GM19099 (cell line): ENCODE results near the gene LRP5.

Experiments
- POLR2A ChIP-seq: IDR thresholded peaks from 3 replicates; pipeline ENCODE4 v1.6.1; 2011; ENCODE audit warnings: low read depth; ENCODE audit not compliant: insufficient read length; ENCODE audit errors: extremely low read depth

Gene LRP5

DNA sequence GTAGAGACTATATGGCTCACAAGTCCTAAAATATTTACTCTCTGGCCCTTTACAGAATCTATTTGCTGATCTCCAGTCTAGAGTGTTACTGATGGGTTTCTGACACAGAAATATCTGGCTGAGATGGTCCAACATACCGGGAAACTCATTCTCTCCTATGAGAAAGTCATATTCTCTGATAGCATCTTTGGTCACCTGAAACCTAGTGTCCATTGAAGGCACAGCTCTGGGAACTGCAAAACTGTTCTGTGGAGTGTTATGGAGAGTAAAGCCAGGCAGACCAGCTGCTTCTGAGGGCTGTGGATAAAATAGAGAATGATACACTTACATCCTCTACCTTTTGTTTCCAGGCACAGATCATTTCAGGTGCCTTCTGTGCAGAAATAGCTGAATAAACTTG lies 38.1 kb upstream of the LRP5 start:
- TF ChIP-seq POLR2A, result no peak

DNA sequence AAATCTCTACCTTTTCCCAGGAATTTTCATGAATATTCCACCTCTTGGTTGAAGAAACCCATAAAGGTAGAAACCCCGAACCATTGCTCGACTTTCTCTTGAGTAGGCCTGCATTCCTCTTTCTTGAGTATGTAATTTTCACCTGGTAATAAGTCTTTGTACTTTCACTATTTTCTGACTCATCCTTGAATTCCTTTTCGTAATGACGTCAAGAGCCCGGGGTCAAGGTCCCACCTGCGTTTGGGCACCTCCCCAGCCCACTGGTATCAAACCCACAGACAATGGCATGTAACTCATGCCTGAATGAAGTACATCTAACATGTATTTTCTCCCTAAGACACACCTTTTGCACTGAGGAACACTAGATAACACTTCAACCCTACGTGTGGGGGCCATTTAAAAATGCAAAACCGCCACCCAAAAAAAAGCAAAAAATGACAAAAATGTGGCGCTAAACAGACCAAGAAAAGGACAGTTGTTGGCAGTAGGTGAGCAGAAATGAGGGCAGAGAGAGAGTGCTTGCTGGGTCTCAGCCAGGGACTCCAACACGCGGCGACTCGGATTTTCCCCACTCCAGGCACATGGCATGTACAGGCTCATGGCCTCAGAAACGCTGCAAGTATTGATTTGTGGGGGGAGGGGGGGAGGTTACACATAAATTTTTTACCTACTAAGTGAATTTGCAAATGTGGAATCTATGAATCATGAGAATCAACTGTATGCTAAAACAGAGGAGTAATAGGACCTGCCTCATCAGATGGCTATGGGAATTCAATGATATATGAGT lies 36.5 kb upstream of the LRP5 start:
- no peak for TF ChIP-seq POLR2A

DNA sequence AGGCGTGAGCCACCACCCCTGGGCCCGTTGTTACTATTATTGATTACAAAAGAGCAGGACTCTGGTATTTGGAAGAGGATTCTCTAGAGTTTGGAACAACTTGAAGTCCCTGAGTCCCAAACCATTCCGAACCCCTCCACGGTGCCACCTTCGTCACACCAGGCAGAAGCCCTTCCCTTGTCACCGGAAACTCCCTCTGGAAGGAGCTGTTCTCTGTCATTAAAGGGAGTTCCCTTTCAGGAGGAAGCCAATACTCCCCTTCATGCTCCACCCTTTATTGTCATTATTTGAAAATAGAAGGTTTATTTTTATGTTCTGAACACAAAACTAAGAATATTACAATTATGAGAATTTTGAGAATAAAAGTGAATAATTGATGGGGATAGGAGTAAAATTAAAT lies 35.5 kb upstream of the LRP5 start:
- TF ChIP-seq POLR2A, result no peak

DNA sequence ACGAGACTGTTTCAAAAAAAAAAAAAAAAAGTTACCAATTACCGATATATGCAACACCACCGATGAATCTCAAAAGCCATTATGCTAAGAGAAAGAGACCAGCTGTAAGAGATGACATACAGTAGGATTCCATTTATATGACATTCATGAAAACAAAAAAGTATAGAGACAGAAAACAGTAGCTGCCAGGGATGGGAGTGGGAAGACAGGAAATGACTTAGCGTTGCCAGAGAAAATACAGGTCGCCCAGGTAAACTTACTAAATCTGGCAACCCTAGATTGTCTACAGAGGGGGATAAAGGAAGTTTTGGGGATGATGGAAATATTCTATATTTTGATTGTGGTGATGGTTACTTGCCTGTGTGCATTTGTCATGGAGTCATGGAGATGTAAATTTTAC lies 32.7 kb upstream of the LRP5 start:
- TF ChIP-seq POLR2A, result no peak

DNA sequence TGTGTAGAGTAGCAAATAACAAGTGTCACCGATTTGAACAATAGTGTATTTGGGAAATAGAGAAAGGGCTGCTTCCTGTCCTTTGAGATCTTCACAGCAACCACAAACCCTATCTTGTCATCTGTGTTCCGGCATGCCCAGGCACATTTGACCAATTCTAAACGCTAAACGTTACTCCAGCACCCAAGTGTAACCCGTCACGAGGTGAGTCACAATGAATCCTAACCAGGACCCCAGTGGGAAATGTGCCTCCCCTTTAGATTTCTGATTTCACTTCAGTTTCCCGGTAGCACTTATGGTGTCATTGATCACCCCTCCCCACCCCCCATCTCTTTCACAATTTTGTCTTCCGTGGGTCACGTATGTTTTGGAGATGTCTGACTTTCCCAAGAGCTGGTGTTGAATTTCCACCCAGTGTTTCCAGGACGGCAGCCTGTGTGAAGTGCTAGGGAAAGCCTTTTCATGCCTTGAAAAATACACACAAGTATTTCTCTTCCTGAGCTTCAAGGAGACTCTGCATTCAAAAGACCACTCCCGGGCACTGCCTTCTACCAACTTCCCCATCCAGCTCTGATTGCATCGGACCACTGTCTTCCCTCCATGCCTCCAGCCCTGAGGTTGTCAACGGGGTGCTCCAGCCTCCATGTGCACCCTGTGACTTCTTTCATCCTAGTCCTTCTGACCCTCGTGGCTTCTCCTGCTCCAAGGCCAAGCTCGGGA lies 30.1 kb upstream of the LRP5 start:
- no peak for TF ChIP-seq POLR2A

DNA sequence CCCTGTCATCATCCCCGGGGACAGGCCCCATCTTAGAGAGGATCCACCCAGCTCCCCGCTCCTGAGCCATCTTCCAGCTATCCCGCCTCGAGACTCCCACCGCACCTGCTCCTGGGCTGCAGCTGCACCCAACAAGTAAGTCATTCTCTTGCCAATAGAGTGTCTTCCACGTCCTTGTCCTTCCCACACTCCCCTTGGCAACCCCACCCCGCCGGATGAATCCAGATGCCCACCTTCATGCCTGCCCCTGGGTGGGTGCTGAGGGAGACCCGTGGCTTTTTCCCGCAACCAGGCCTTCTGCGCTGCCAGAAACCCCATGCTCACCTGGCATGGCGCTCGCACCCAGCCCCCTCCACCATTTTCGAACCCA lies 29.5 kb upstream of the LRP5 start:
- no peak for TF ChIP-seq POLR2A

DNA sequence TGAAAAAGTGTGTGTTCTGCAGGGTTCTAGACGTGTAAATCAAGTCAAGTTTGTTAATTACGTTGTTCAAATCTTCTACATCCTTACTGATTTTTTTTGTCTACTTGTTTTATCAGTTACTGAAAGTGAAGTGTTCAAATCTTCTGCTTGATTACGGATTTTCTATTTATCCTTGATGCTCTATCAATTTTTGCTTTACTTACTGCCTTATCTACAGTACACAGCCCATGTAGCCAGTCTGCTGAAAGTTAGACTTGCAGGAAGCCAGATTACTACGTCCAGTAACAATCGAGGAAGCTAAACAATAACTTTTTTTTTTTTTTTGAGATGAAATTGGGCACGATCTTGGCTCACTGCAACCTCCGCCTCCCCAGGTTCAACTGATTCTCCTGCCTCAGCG lies 25.0 kb upstream of the LRP5 start:
- no peak for TF ChIP-seq POLR2A

DNA sequence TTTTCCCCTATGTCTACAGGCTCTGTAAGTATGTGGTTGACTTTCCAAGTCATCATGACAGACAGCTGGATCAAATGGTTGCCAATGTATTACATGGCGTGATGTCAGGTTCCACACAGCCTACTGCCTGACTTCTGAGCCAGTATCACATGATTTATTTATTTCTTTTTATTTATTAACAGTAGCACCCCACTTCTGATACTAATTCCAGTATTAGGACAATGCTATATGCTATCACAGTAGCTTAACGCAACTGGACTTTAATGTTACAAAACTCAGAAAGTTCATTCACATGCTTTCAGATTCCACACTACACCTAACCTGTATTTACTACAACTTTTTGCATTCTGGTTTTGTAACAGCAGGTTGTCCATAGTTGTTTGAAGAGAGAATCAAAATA lies 22.9 kb upstream of the LRP5 start:
- TF ChIP-seq POLR2A, result no peak

DNA sequence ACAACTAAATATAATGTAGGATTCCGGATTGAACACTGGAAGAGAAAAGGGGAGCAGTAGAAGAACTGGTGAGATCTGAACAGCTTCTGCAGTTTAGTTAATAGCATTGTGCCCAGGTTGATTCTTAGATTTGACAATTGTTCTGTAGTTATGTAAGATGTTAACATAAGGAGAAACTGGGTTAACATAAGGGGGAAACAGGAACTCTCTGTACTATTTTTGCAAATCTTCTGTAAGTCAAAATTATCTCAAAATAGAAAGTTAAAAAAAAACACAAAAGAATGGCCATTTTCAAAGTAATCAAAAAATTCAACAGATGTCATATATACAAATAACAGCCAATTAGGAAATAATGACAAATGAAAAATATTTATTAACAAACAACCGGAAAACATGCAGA lies 18.7 kb upstream of the LRP5 start:
- TF ChIP-seq POLR2A, result no peak

DNA sequence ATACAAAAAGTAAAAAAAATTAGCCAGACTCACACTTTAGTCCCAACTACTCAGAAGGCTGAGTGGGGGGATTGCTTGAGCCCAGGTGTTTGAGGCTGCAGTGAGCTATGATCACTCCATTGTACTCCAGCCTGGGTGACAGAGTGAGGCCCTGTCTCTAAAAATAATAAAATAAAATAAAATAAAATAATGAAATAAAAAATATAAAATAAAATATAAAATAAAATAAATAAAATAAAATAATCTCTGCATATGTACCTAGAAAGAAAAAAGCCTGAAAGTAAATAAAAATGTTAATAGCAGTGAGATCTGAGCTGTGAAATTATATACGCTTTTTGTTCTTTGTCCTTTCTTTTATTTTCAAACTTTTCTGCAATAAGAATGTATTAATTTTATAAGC lies 17.1 kb upstream of the LRP5 start:
- TF ChIP-seq POLR2A, result no peak

DNA sequence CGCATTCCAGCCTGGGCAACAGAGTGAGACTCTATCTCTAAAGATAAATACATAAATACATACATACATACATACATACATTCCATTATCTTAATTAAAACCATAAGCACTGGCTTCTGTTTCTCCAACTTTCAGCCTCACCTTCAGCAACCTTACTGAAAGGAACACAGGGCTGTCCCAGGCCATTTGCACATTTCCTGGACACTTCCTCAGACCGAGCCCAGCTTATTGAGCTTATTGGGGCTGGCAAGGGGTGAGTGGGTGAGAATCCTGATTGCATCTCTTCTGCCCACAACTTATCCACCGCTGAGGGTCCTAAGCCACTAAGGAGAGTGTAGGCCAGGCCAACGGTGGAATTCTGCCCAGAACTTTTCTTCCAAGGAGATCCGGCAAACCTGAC lies 16.5 kb upstream of the LRP5 start:
- TF ChIP-seq POLR2A, result no peak

DNA sequence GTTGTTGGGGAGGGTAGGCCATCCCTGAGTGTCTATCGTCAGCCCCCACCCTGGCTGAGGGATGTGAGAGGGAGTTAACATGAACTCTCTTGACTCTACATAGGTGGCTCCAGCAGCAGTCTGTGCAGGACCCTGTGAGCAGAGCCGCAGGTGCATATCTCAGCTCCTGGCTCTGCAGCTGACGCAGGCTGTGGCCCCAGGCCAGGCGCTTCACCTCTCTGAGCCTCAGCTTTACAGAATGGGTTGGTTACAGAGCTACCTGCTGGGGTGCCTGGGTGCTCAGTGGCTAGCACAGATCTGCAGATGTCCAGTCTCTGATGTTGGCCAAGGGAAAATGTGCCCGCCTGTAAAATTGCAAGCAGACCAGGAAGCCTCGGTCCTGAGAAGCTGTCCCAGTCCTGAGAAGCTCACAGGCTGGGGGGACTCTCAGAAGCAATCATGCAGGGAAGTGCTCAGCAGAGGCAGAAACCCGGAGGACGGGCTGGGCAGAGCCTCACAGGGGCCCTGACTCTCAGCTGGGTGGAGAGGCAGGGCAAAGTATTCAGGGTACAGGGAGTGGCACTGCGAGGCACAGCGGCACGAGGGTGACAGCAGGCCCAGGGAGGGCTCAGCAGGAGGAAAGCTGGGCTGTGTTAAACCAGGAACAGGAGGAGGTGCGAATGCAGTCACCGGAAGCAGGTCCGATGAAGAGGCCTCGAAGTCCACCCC lies 15.9 kb upstream of the LRP5 start:
- TF ChIP-seq POLR2A, result no peak

DNA sequence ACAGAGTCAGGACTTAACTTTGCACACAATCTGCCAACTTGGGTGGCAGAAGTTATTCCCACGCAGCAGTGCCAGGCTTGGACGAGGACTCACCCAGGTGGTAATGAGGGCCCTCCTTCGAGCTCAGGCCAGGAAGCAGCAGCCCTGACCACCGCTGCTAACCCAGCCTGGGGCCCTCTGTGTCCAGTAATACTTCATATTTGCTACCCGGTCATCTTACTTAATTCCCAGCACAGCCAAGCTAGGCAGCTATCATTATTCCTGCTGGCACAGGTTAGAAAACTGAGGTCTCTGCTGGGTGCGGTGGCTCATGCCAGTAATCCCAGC lies 15.4 kb upstream of the LRP5 start:
- no peak for TF ChIP-seq POLR2A

DNA sequence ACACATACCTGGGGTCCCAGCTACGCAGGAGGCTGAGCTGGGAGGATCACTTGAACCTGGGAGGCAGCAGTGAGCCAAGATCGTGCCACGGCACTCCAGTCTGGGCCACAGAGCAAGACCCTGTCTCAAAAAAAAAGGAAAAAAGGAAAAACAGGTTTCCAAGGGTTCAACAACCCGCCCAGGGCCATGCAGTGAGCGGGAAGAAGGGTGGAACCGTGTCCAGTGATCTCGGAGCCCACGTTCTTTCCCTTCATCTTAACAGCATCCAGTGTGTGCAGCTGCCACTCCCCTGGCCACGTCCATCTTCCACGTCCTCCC lies 14.9 kb upstream of the LRP5 start:
- no peak for TF ChIP-seq POLR2A

DNA sequence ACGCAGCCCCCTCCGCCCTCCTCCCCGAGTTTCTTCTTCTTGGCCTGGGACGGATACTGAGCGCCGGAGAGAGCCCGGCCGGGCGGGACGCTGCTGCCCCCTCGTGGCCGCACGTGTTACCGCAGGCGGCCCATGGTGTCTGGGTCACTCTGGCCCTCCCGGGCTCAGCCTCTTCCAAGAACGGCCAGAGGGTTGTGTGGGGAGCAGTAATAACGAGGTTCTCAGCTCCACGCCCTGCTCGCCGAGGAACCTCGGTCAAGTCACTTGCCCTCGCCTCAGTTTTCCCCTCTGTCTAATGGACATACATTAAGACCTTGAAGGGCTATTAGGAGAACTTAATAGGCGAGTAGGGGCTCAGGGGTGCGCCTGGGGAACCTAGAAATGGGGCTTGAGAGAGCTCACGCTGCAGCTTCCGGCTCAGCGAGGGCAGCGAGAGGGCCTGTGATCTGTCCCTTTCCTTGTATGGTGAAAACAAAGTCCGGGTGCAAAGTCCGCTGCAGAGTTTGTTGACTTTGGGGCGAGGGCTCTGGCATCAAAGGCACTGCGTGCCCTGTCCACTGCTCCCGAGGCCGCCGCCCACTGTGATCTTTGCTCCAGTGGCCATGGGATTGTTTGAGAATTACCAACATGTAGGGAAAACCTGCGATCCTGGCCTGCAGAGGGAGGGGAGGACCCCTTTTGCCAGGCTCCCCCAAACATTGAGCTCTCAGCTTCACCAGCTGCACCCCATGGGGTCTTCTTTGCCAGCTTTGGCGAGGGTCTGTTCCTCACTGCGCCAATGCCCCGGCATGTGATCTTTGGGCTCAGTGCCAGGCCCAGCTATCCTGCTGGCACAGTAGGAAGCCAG lies 14.4 kb upstream of the LRP5 start:
- TF ChIP-seq POLR2A, result no peak
